H1 (cell line): ENCODE results near the gene PTPRF. TPM values are rescaled to one million over a fixed set of nuclear protein-coding genes. Genes with fewer than 3 reads are reported as not detected.

Experiments used
- BCL11A ChIP-seq, 2 experiments: IDR thresholded peaks; one replicate each; pipeline ENCODE4 v1.6.1; 2011; ENCODE audit warnings: low read depth in 2 of 2, low read length in 2 of 2, mild to moderate bottlenecking in 2 of 2
- BRCA1 ChIP-seq: IDR thresholded peaks from 2 replicates; pipeline ENCODE4 v1.6.1; 2012; ENCODE audit warnings: low read depth, low read length, improper control_type of control experiment
- CBX5 ChIP-seq: fragments of 300-800, 300-1000 bp; sonication (generic); IDR thresholded peaks from 2 replicates; pipeline ENCODE4 v1.7.1; 2016; ENCODE audit warnings: antibody characterized with exemption, low read length, low read depth
- SIN3A ChIP-seq, 2 experiments: IDR thresholded peaks in 1 of 2; conservative IDR thresholded peaks in 1 of 2; 2 replicates each; pipeline ENCODE4 v1.6.1; 2011 to 2012; ENCODE audit warnings: low read length in 2 of 2, improper control_type of control experiment in 1 of 2, low read depth in 1 of 2, mild to moderate bottlenecking in 1 of 2
- polyA plus RNA-seq, 7 experiments: library from polyadenylated mRNA; depleted of rRNA in 3 of 7; stranded (reverse) in 5 of 7; unstranded in 2 of 7; fragments of >200 nt in 5 of 7; fragments of 200-250 nt in 2 of 7; gene quantifications; 1 replicate in 5 of 7; 2 replicates in 1 of 7; 4 replicates in 1 of 7; pipeline versions ENCODE4 v1.2.1 to v1.2.3, GENCODE V29; 2011 to 2013; ENCODE audit warnings: missing spikeins in 2 of 7, mixed read lengths in 2 of 7
- total RNA-seq: library from RNA; stranded (reverse); fragmentation: NEBNext Ultra II Directional; extraction: Animal tissue kit (Norgen Biotek cat#: 25700); gene quantifications from 2 replicates; pipeline ENCODE4 v1.2.1, GENCODE V29; 2021

PTPRF gene
- total and polyA plus RNA-seq, 2 of the 8 experiments (the other 6 are each of a cell fraction or from before 2014, with no cell fraction given) = 136 to 231 TPM

GRCh38 chr1:43566382-43567044 is 35.8 kb downstream of the PTPRF start (continued):
- TF ChIP-seq CBX5 (no peak), BRCA1 (no peak), SIN3A (conservative IDR thresholded peaks at IDR 0.05 in 1 of 2, IDR thresholded peaks at IDR 0.05 in 1 of 2; ENCODE audit: low read depth in 1 of 2, low read length in 2 of 2) (no peak), BCL11A (IDR thresholded peaks at IDR 0.05; ENCODE audit: low read depth in 2 of 2, low read length in 2 of 2) (no peak)
